K562 (cell line): ENCODE results near the gene CTNNA3. TPM values are rescaled to one million over a fixed set of nuclear protein-coding genes. Genes with fewer than 3 reads are reported as not detected.

Experiments used
- ATAC-seq: fragments of 200-7000 bp; cut with Tn5 transposase; 3 replicates; pipeline ENCODE4 v1.9.1; 2020; ENCODE audit warnings: moderate library complexity
- BruUV-seq: library from RNA; stranded (reverse); fragments of 400-500 nt; replicated peaks from 2 replicates; lab custom pipeline; 2021; lab: Mats Ljungman, UMichigan
- CTCF ChIA-PET: fragments of 300-600 bp; formaldehyde crosslinking; extraction: SDS; loops from one replicate; lab custom pipeline; 2021; ENCODE audit warnings: low intra/inter-chr PET ratio; lab: Yijun Ruan, JAX
- POLR2A ChIA-PET: fragments of 300-600, 350-650 bp; sonication (Branson Sonifier 250); formaldehyde crosslinking; extraction: SDS; loops from one replicate; lab custom pipeline; 2021; ENCODE audit warnings: antibody characterized with exemption, inconsistent platforms; lab: Yijun Ruan, JAX
- DNase-seq, 4 experiments: peaks; one replicate each; pipeline versions ENCODE4 v3.0.0 to v3.0.0-alpha.2; 2011 to 2018; ENCODE audit warnings: low spot score in 3 of 4, mixed read lengths in 3 of 4; ENCODE audit errors: extremely low read depth in 1 of 4
- FAIRE-seq: peaks from 2 replicates; lab custom pipeline; 2011; peaks lifted over from hg19 to GRCh38; lab: Jason Lieb, UNC
- H2AFZ ChIP-seq: 2 replicates; pipeline ENCODE4 v1.6.0; 2011; ENCODE audit warnings: low read depth, low read length, control low read depth, inconsistent platforms
- H3K27ac ChIP-seq: fragments of 200-600 bp; 3 replicates; pipeline ENCODE4 v1.8.0; 2011; ENCODE audit warnings: low read depth, mild to moderate bottlenecking, control low read depth, inconsistent platforms, low read length, moderate library complexity, mixed read lengths; ENCODE audit errors: extremely low read depth
- H3K27me3 ChIP-seq, 2 experiments: fragments of 300-600 bp in 1 of 2; 2 replicates in 1 of 2; 3 replicates in 1 of 2; pipeline versions ENCODE4 v1.6.0 to v1.8.0; 2011; ENCODE audit warnings: inconsistent platforms in 2 of 2, low read length in 2 of 2, mild to moderate bottlenecking in 1 of 2, mixed read lengths in 1 of 2, moderate library complexity in 1 of 2; ENCODE audit not compliant: control insufficient read depth in 2 of 2, insufficient read depth in 2 of 2
- H3K36me3 ChIP-seq: fragments of 300-600 bp; 3 replicates; pipeline ENCODE4 v1.8.0; 2011; ENCODE audit warnings: mild to moderate bottlenecking, low read length, inconsistent platforms; ENCODE audit not compliant: control insufficient read depth, insufficient read depth
- H3K4me1 ChIP-seq, 2 experiments: fragments of 200-600 bp in 1 of 2; replicated peaks in 1 of 2; 2 replicates in 1 of 2; 3 replicates in 1 of 2; pipeline versions ENCODE4 v1.5.1 to v1.8.0; 2011; ENCODE audit warnings: inconsistent platforms in 2 of 2, low read length in 2 of 2, mild to moderate bottlenecking in 1 of 2, mixed read lengths in 1 of 2, moderate library complexity in 1 of 2; ENCODE audit not compliant: control insufficient read depth in 2 of 2, insufficient read depth in 2 of 2
- H3K4me2 ChIP-seq: 2 replicates; pipeline ENCODE4 v1.6.1; 2011; ENCODE audit warnings: low read length, control low read depth, inconsistent platforms, mixed read lengths; ENCODE audit not compliant: insufficient read depth
- H3K4me3 ChIP-seq: fragments of 200-600 bp; sonication (generic), shearing (Covaris generic); 2 replicates; pipeline ENCODE4 v1.5.1; 2016; ENCODE audit warnings: control low read depth, inconsistent platforms
- H3K79me2 ChIP-seq: fragments of 200-600 bp; 3 replicates; pipeline ENCODE4 v1.8.0; 2011; ENCODE audit warnings: low read length, inconsistent platforms; ENCODE audit not compliant: control insufficient read depth, insufficient read depth
- H3K9ac ChIP-seq, 2 experiments: 2 replicates each; pipeline versions ENCODE4 v1.6.0 to v1.6.1; 2011; ENCODE audit warnings: low read depth in 2 of 2, low read length in 2 of 2, control low read depth in 1 of 2, inconsistent platforms in 1 of 2, mild to moderate bottlenecking in 1 of 2, mixed read lengths in 1 of 2; ENCODE audit not compliant: insufficient read depth in 1 of 2
- H3K9me1 ChIP-seq: one replicate; pipeline ENCODE4 v1.6.0; 2011; ENCODE audit warnings: inconsistent platforms, mild to moderate bottlenecking, low read length, moderate library complexity; ENCODE audit not compliant: control insufficient read depth, insufficient read depth
- H3K9me3 ChIP-seq: replicated peaks from 2 replicates; pipeline ENCODE4 v1.5.1; 2011; ENCODE audit warnings: low read depth, low read length, inconsistent platforms; ENCODE audit not compliant: control insufficient read depth, insufficient read depth
- H4K20me1 ChIP-seq: replicated peaks from 2 replicates; pipeline ENCODE4 v1.6.1; 2011; ENCODE audit warnings: low read length, inconsistent platforms, mixed read lengths; ENCODE audit not compliant: control insufficient read depth, insufficient read depth
- AFF4 ChIP-seq: sonication (generic); formaldehyde crosslinking; IDR thresholded peaks from 2 replicates; pipeline ENCODE4 v1.8.0; 2023; ENCODE audit warnings: mild to moderate bottlenecking, missing genetic modification reagents
- CBFA2T3 ChIP-seq: fragments of 450-650 bp; IDR thresholded peaks from 2 replicates; pipeline ENCODE4 v1.6.1; 2017
- CEBPG ChIP-seq, 3 experiments: fragments of 200-800 bp in 1 of 3; sonication (Bioruptor generic) in 1 of 3; sonication (generic) in 1 of 3; formaldehyde crosslinking in 1 of 3; IDR thresholded peaks in 2 of 3; conservative IDR thresholded peaks in 1 of 3; 2 replicates each; pipeline versions ENCODE4 v1.6.1 to v1.8.0; 2016 to 2022; ENCODE audit warnings: missing compliant biosample characterization in 2 of 3, missing genetic modification characterization in 2 of 3, mild to moderate bottlenecking in 1 of 3, missing genetic modification reagents in 1 of 3
- NBN ChIP-seq: fragments of 450-650 bp; IDR thresholded peaks from 2 replicates; pipeline ENCODE4 v1.6.1; 2016; ENCODE audit warnings: low read depth, mild to moderate bottlenecking
- PHF21A ChIP-seq: fragments of 450-650 bp; IDR thresholded peaks from 2 replicates; pipeline ENCODE4 v1.6.1; 2017; ENCODE audit warnings: low read depth, borderline replicate concordance
- RBM15 ChIP-seq: fragments of 200-400 bp; formaldehyde crosslinking; IDR thresholded peaks from 2 replicates; pipeline ENCODE4 v1.6.1; 2018; ENCODE audit warnings: mild to moderate bottlenecking, low read length, moderate library complexity; ENCODE audit not compliant: insufficient read depth
- ZBTB34 ChIP-seq: fragments of 250-450 bp; sonication (Bioruptor Pico); IDR thresholded peaks from 2 replicates; pipeline ENCODE4 v1.8.0; 2021; ENCODE audit warnings: mild to moderate bottlenecking, moderate library complexity
- ZNF121 ChIP-seq: sonication (generic); formaldehyde crosslinking; conservative IDR thresholded peaks from 2 replicates; pipeline ENCODE4 v1.8.0; 2022; ENCODE audit warnings: missing genetic modification reagents
- ZNF584 ChIP-seq: fragments of 200-800 bp; sonication (Bioruptor generic); IDR thresholded peaks from 2 replicates; pipeline ENCODE4 v1.6.1; 2016; ENCODE audit warnings: low read depth, mild to moderate bottlenecking, missing genetic modification characterization, missing compliant biosample characterization
- WGBS: fragments of 100-300 bp; shearing (Covaris generic); methylation state at CpG from one replicate; pipeline ENCODE4 v1.1.6; 2016; ENCODE audit warnings: low coverage, mixed read lengths; ENCODE audit not compliant: insufficient coverage; ENCODE audit errors: missing lambda C conversion rate; 5-methylcytosine and 5-hydroxymethylcytosine counted together
- in situ Hi-C: fragments of 300-500 bp; cut with MboI; formaldehyde crosslinking; loops from 4 replicates; pipeline ENCODE4 v1.15.0; 2018; ENCODE audit warnings: inconsistent platforms, mixed read lengths
- intact Hi-C: fragments of 100-400 bp; cut with micrococcal nuclease; formaldehyde crosslinking; loops from 2 replicates; pipeline ENCODE4 v1.14.2; 2022
- polyA plus RNA-seq, 8 experiments: library from polyadenylated mRNA; depleted of rRNA in 4 of 8; stranded (reverse) in 5 of 8; unstranded in 3 of 8; fragments of >200 nt; fragmentation: Nextera tagmentation in 2 of 8; fragmentation: Illumina TruSeq in 1 of 8; extraction: Ambion mirVana in 2 of 8; extraction: Trizol in 1 of 8; gene quantifications; 2 replicates each; pipeline versions ENCODE4 v1.2.1 to v1.2.3, GENCODE V29; 2011 to 2014; ENCODE audit warnings: inconsistent platforms in 1 of 8, missing spikeins in 1 of 8
- total RNA-seq, 7 experiments: library from RNA; depleted of rRNA in 6 of 7; stranded (reverse); fragments of >200 nt in 6 of 7; fragmentation: Illumina TruSeq in 2 of 7; extraction: Trizol in 2 of 7; gene quantifications; 2 replicates each; pipeline versions ENCODE4 v1.2.1 to v1.2.3, GENCODE V29; 2011 to 2021; ENCODE audit warnings: low replicate concordance in 1 of 7

CTNNA3 gene
- total and polyA plus RNA-seq, 9 of the 15 experiments (the other 6 are each of a cell fraction or from before 2014, with no cell fraction given): 0.04 TPM; not detected in 8

- no peak overlapping the region for H3K4me3 ChIP-seq
- ATAC-seq (no peak), FAIRE-seq (no peak), DNase-seq (no peak)
- 0 out of 2 replicates have a peak, but pooled peaks cover 2% of the 10 kb centered on the region for H3K9me3 ChIP-seq
- H4K20me1 ChIP-seq: no peaks in the 10 kb centered on the region
- no peak for TF ChIP-seq CEBPG (CRISPR knock-in tag; IDR thresholded peaks at IDR 0.05)
- TF ChIP-seq CEBPG (tag; conservative IDR thresholded peaks at IDR 0.05 in 1 of 2, IDR thresholded peaks at IDR 0.05 in 1 of 2): 0 out of 4 replicates have a peak, but pooled peaks of 1 of the 2 experiments have one; percentile 18
- no peak for TF ChIP-seq RBM15
- no peak overlapping the region for H3K4me2 ChIP-seq
- H3K36me3 ChIP-seq: no peaks in the 10 kb centered on the region
- no peak overlapping the region for H3K27ac ChIP-seq
- H3K79me2 ChIP-seq: no peaks in the 10 kb centered on the region
- ChIA-PET POLR2A (no interaction called here), CTCF (no interaction called here)
- in situ Hi-C loops: no loop called here
- no peaks in the 10 kb centered on the region for H3K27me3 ChIP-seq
- no peaks in the 10 kb centered on the region for H3K9me1 ChIP-seq
- 0% methylated on average over 3 of the region's 3 CpGs for WGBS
- no peak overlapping the region for H3K9ac ChIP-seq
- BruUV-seq: no TSS peak
- no peak overlapping the region for H2AFZ ChIP-seq
- no peaks in the 10 kb centered on the region for H3K4me1 ChIP-seq
- intact Hi-C loops: no loop called here
Measured at GRCh38 chr10:66981361-66982052, 714.5 kb downstream of the CTNNA3 start.

- Histone ChIP-seq H3K79me2 (no peaks in the 10 kb centered on the region), H3K27me3 (no peaks in the 10 kb centered on the region), H3K27ac (no peak overlapping the region), H3K9me1 (no peaks in the 10 kb centered on the region), H3K36me3 (no peaks in the 10 kb centered on the region), H3K9me3 (0 out of 2 replicates have a peak, but pooled peaks cover 2% of the 10 kb centered on the region), H3K4me1 (no peaks in the 10 kb centered on the region), H3K9ac (no peak overlapping the region), H4K20me1 (no peaks in the 10 kb centered on the region), H3K4me2 (no peak overlapping the region), H2AFZ (no peak overlapping the region), H3K4me3 (no peak overlapping the region)
- no peak for FAIRE-seq
- WGBS: 0% methylated on average over 4 of the region's 4 CpGs
- DNase-seq: no peak
- BruUV-seq: no TSS peak
- POLR2A ChIA-PET: no interaction called here
- intact Hi-C loops (no loop called here), in situ Hi-C loops (no loop called here)
- CTCF ChIA-PET: no interaction called here
- ATAC-seq: no peak
- TF ChIP-seq PHF21A (no peak), AFF4 (no peak), ZNF584 (CRISPR knock-in tag) (no peak), NBN (no peak), ZBTB34 (CRISPR knock-in tag) (no peak), ZNF121 (CRISPR knock-in tag) (no peak), CBFA2T3 (no peak)
Measured at GRCh38 chr10:66980246-66980815, 715.7 kb downstream of the CTNNA3 start.
